AG20443 (cell line): Measurements from ENCODE around the gene ZKSCAN2.
A peak's percentile ranks its signal among the peaks of the same experiment; 100 is the strongest.

Experiments
- DNase-seq: peaks from one replicate; pipeline ENCODE4 v3.0.0; 2012; ENCODE audit warnings: low spot score, mixed read lengths

ZKSCAN2 gene

DNA sequence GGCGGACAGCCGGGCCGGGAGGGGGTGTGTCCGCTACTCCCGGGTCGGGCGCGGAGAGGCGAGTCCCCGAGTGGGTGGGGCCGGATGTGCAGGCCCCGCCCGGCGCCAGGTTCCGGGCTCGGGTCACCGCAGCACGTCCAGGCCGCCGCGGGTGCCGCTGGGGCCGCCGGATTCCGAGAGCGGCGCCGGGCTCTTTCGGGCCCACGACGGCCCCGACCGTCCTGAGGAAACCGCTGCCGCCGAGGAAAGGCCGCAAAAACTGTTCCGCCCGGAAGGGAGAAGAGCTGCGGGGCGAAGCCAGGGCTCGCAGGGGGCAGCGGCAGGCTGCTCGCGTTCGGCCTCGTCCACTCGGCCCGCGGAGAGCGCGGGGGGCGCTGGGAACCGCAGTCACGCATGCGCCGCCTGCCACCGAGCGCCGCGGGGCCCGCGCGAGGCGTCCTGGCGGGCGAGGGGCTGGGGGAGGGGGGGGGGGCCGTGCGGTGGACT is at the start of gene ZKSCAN2:
Gene ZKSCAN2, minus strand, starts transcription at position 376 of the 486 bp plus-strand sequence. CDS start 718 bp downstream, outside the sequence.
- DNase-seq = peak; percentile 98

GRCh38 chr16:25299792-25300590 is 42.3 kb upstream of the ZKSCAN2 start:
- no peak for DNase-seq

- no peak for DNase-seq
Measured at GRCh38 chr16:25298165-25298872, 40.7 kb upstream of the ZKSCAN2 start.

DNA sequence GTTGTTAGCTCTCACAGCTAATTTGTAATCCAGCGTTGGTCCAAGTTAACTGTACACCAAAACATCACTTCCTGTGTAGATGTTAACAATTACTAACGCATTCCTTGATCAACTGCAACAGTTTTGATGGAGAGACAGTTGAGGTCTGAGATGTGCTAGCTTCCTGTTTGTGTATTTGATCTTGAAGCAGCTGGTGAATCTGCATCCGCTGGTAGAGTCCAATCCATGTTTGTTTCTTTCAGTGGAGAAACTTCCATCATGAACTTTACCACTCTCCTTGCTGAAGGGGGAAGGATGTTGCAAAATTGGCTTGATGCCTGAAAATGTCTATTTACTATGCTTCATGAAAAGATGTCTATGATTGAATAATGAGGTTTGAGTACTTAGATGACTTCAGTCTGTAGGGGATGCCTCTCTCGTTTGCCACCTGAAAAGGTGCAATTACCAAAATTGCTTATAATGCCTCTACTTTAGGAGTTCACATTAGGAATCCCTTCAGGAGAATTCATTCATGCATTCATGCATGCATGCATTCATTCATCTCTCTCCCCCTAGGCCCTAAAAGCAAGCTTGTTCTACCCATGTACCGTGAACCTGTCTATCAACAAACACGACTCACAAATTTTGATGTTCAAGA is 39.6 kb upstream of the ZKSCAN2 start:
- no peak for DNase-seq

DNA sequence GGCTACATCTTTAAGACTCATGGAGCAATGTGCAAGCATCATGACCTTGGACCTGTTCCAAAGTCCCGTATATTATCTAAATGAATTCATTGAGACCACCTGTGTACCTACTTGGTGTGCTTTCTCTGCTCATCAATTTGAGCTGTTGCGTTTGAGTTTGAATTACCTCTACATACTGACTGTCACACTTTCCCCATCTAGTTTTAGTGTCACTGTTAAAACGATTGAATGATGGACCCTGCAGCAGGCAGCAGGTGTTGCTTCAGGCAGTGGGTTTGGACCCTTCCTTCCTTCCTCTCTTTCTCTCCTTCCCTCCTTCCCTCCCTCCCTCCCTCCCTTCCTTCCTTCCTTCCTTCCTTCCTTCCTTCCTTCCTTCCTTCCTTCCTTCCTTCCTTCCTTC is 33.9 kb upstream of the ZKSCAN2 start:
- DNase-seq = no peak

DNA sequence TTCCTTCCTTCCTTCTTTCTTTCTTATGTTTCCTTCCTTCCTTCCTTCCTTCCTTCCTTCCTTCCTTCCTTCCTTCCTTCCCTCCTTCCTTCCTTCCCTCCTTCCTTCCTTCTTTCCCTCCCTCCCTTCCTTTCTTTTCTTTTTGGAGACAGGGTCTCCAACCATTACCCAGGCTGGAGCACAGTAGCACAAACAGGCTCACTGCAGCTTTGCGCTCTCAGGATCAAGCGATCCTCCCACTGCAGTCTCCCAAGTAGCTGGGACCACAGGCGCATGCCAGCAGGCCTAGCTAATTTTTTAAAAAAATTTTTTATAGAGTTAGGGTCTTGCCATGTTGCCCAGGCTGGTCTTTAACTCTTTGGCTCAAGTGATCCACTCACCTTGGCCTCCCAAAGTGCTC is 31.8 kb upstream of the ZKSCAN2 start:
- DNase-seq = no peak

GRCh38 chr16:25279491-25279890 is 21.8 kb upstream of the ZKSCAN2 start:
- DNase-seq = no peak

GRCh38 chr16:25271421-25271820 is 13.8 kb upstream of the ZKSCAN2 start:
- DNase-seq = no peak

DNA sequence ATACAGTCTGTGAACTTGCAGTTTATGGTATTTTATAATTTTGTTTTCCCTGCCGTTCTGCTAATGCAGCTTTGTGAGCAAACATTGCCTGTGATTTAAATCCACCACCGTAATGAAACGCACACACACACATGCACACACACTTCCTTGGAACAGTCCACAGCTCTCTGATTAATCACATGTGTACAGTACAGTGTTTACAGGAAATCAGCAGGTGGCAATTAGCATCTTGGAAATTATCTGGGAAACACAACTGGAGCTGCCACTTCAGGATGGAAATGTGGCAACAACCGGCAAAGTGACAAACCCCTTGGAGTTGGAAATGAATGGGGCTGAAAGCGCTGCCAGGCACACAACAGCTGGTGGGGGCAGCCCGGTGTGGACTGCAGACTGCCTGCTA is 12.9 kb upstream of the ZKSCAN2 start:
- no peak for DNase-seq

DNA sequence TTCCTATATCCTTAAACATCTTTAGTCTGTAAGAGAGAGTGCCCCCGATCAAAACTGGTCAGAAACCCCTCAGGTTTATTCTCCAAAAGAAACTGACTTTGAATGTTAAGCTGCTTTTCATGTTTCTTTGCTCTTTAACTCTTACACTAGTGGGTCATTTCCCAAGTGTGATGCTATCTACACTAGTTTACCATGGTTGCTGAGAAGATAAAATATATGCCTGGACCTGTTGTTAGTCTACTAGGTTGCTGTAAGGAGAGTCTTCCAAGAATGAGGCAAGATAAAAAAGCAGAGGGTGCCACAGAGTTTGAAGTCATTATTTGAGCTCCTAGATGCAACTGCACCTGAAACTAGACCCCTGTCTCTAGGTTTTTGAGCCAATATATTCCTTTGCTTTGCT is 12.2 kb upstream of the ZKSCAN2 start:
- DNase-seq = no peak

DNA sequence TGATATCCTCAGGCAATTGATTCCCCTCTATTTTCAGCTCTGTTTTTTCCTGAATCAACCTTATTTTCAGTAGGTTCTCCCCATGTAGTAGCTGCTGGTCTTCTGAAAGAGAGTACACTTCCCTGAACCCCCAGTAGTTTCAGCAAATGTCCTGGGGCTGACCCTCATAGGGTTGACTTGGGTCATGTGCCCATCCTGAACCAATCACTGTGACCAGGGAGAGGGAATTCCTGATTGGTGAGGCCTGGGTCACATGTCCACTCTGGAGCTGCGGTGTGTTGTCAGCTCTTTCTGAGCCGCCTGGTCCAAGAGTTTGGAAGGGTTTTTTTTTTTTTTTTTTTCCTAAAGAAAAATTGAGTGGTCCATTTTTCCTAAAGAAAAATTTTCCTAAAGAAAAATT is 8.3 kb upstream of the ZKSCAN2 start:
- no peak for DNase-seq

GRCh38 chr16:25264597-25264996 is 7.0 kb upstream of the ZKSCAN2 start:
- no peak for DNase-seq

GRCh38 chr16:25260416-25260815 is 2.8 kb upstream of the ZKSCAN2 start:
- DNase-seq = no peak

DNA sequence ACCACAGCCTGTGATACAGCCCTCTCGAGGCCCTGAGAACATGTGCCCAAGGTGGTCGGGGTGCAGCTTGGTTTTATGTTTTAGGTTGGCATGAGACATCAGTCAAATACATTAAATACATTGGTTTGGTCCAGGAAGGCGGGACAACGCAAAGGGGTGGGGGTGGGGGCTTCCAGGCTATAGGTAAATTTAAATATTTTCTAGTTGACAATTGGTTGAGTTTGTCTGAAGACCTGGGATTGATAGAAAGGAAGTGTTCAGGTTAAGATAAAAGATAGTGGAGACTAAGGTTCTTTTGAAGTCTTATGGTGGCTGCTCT is 1.2 kb upstream of the ZKSCAN2 start:
- DNase-seq = no peak

DNA sequence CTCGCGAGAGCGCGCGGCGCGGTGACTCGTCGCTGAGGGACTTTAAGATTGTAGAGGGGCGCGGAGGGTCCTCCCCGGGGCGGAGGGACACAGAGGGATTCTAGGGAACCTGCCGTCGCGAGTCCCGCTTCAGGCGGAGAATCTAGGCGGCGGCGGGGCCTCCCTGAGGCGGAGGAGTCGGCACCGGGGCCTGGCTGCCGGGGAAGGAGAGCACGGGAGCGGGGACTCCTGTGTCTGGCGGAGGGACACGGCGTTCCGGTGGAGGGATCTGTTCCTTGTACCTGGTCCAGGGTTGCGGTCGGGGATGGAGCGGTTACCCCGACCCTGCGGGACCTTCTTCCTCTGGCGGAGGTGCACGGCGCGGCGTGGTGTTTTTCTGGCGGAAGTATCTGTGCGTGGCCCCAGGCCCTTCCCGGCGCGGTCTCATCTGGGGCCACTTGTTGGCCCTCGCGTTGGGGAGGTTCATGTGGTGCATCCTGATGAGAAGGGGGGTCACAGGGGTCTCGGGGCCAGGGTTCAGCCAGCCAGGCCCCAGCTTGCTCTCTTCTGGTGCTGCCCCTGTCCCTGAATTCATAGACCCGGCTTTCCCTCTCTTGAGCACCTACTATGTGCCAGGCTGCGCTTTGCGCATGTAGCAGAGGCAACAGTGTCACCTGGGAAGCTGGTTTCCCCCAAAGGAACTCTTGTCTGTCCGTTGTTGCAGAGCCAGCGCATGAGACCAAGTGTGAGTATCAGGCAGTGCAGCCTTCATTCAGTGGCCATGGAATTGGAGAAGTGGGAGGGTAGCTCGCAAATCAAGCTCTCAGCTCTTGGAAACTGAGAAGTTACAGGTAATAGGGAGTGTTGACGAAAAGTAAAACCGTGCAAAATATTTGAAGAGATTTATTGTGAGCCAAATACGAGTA is 563 bp upstream of the ZKSCAN2 start:
- peak; percentile 77 for DNase-seq

GRCh38 chr16:25256695-25257469 is 763 bp downstream of the ZKSCAN2 start:
- peak; percentile 21 for DNase-seq

GRCh38 chr16:25253322-25253721 is 4.3 kb downstream of the ZKSCAN2 start:
- DNase-seq = no peak

GRCh38 chr16:25250467-25250866 is 7.2 kb downstream of the ZKSCAN2 start:
- DNase-seq = no peak

- no peak for DNase-seq
Measured at GRCh38 chr16:25235991-25236390, 21.7 kb downstream of the ZKSCAN2 start.

- DNase-seq = no peak
Measured at GRCh38 chr16:25228372-25228771, 29.3 kb downstream of the ZKSCAN2 start.

GRCh38 chr16:25224731-25225319 is 32.8 kb downstream of the ZKSCAN2 start:
- no peak for DNase-seq
